Measurements from ENCODE around the gene CACNB2. TPM values are rescaled to one million over a fixed set of nuclear protein-coding genes. Genes with fewer than 3 reads are reported as not detected.

Gene CACNB2
- total and polyA plus RNA-seq, 10 of the 15 experiments (the other 5 are each of a cell fraction or from before 2014, with no cell fraction given) = 0.62 to 8.1 (median 1.2) TPM

- ChIA-PET POLR2A (no interaction called here), CTCF (no interaction called here), SMC1A (ENCODE audit: uncharacterized antibody, unreplicated experiment) (no interaction called here), RAD21 (ENCODE audit: unreplicated experiment) (no interaction called here)
- ATAC-seq (no peak), FAIRE-seq (no peak), DNase-seq (ENCODE audit: low read depth, low spot score) (no peak)
- Histone ChIP-seq H3K9me3 (replicated peaks; ENCODE audit: control insufficient read depth, insufficient read depth, low read length) (no peaks in the 10 kb centered on the region; the same call in 2 of the 3 replicates), H2AFZ (ENCODE audit: control insufficient read depth, low read depth, low read length) (no peak overlapping the region), H3K4me1 (ENCODE audit: control insufficient read depth, insufficient read depth, low read length) (no peaks in the 10 kb centered on the region), H4K20me1 (ENCODE audit: control insufficient read depth, insufficient read depth) (no peaks in the 10 kb centered on the region), H3K9ac (ENCODE audit: control insufficient read depth, insufficient read depth, low read length) (no peak overlapping the region), H3K4me3 (no peak overlapping the region), H3K79me2 (ENCODE audit: control insufficient read depth, insufficient read depth, low read length) (no peaks in the 10 kb centered on the region), H3K4me2 (ENCODE audit: control insufficient read depth, insufficient read depth) (no peak overlapping the region), H3K36me3 (ENCODE audit: control insufficient read depth in 2 of 2, insufficient read depth in 2 of 2, low read length in 1 of 2) (no peaks in the 10 kb centered on the region), H3K27me3 (replicated peaks in 1 of 2; ENCODE audit: control insufficient read depth in 2 of 2, insufficient read depth in 2 of 2, low read length in 1 of 2) (no peaks in the 10 kb centered on the region; a peak in 1 of 4 replicates), H3K27ac (ENCODE audit: control insufficient read depth, insufficient read depth) (no peak overlapping the region)
- in situ Hi-C loops (cut with MboI) (no loop called here), intact Hi-C loops (cut with micrococcal nuclease; ENCODE audit: unreplicated experiment) (loop anchor here (10.0 kb wide), 1 partner anchor 1713 kb away; no protein-coding TSS in a partner anchor)
- 46% methylated on average over 9 of the region's 9 CpGs for WGBS (ENCODE audit: insufficient coverage, insufficient replicate concordance, low lambda C conversion rate, missing lambda C conversion rate)
- TF ChIP-seq IRF4 (IDR thresholded peaks at IDR 0.05; ENCODE audit: low read depth, low read length) (no peak), KAT2A (conservative IDR thresholded peaks at IDR 0.05; ENCODE audit: control insufficient read depth, low read depth, low read length) (no peak), LARP7 (IDR thresholded peaks at IDR 0.05) (no peak), NR2C2 (IDR thresholded peaks at IDR 0.05; ENCODE audit: borderline replicate concordance, control insufficient read depth, insufficient read length, low read depth) (no peak), CREM (IDR thresholded peaks at IDR 0.05; ENCODE audit: low read depth) (no peak), RBBP5 (conservative IDR thresholded peaks at IDR 0.05) (no peak), ETV6 (conservative IDR thresholded peaks at IDR 0.05 in 1 of 2, IDR thresholded peaks at IDR 0.05 in 1 of 2; ENCODE audit: borderline replicate concordance in 1 of 2, low read depth in 1 of 2) (no peak), ATF7 (IDR thresholded peaks at IDR 0.05; ENCODE audit: low read depth) (no peak)
- BruUV-seq (replicated peaks) = no TSS peak
Observed at GRCh38 chr10:18298256-18298655, 158.0 kb downstream of the CACNB2 start.

Data from GM12878 (cell line).